ENCODE data around the gene PAM.

GRCh38 chr5:102790748-102791147 lies 35.6 kb downstream of the PAM start:
- TF ChIP-seq CTCF (IDR thresholded peaks at IDR 0.05) = no peak
- TF ChIP-seq POLR2A (IDR thresholded peaks at IDR 0.05) = no peak
- no peak for TF ChIP-seq POLR2AphosphoS5 (IDR thresholded peaks at IDR 0.05; ENCODE audit: insufficient read depth in 1 of 2, low read depth in 1 of 2)
